ENCODE data around the gene SLC1A7.
A peak's percentile ranks its signal among the peaks of the same experiment; 100 is the strongest.
"Not testable (repeated sequence)": the region's sequence is repeated elsewhere in the genome, so short reads cannot be mapped to it uniquely, and the experiment has no call there.

The SLC1A7 gene

GRCh38 chr1:53142226-53142853 is at the start of gene SLC1A7:
TSS of gene SLC1A7 (minus strand) at chr1:53142638. CDS start at chr1:53142449, 189 bp downstream.
- TF ChIP-seq CTCF (conservative IDR thresholded peaks at IDR 0.05; ENCODE audit: control insufficient read depth, insufficient read depth, low read depth, low read length): no peak

GRCh38 chr1:53190210-53190611 is 47.8 kb upstream of the SLC1A7 start:
- no peak for TF ChIP-seq CTCF (conservative IDR thresholded peaks at IDR 0.05; ENCODE audit: control insufficient read depth, insufficient read depth, low read depth, low read length)
- DNase-seq (ENCODE audit: low read depth): no peak
- H3K4me3 ChIP-seq (ENCODE audit: control insufficient read depth, low read depth, low read length): no peak overlapping the region

More at GRCh38 chr1:53142226-53142853, at the start of gene SLC1A7:
- H3K4me3 ChIP-seq (ENCODE audit: control insufficient read depth, low read depth, low read length): no peak within 1 kb of the TSS
- no peak for DNase-seq (ENCODE audit: low read depth)

GRCh38 chr1:53189061-53189460 is 46.6 kb upstream of the SLC1A7 start:
- DNase-seq (ENCODE audit: low read depth): no peak
- H3K4me3 ChIP-seq (ENCODE audit: control insufficient read depth, low read depth, low read length): no peak overlapping the region
- TF ChIP-seq CTCF (conservative IDR thresholded peaks at IDR 0.05; ENCODE audit: control insufficient read depth, insufficient read depth, low read depth, low read length): no peak

DNA sequence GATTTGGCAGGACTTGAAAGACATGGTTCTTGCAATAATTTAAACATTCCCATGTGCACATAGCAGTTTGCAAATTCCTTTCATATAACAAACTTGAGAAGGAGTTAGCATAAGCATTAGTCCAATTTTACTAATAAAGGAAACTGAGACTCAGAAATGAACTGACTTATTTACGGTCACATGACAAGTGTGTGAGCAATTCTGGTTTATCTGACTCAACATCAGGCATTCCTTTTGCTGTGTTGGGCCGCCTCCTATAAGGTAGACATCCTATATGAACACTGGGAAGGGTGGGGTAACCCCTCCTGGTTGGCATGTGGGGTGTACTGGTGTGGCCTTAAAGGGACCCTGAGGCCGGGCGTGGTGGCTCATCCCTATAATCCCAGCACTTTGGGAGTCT is 45.7 kb upstream of the SLC1A7 start:
- H3K4me3 ChIP-seq (ENCODE audit: control insufficient read depth, low read depth, low read length): no peak overlapping the region
- TF ChIP-seq CTCF (conservative IDR thresholded peaks at IDR 0.05; ENCODE audit: control insufficient read depth, insufficient read depth, low read depth, low read length): no peak
- DNase-seq (ENCODE audit: low read depth): peak; percentile 45

DNA sequence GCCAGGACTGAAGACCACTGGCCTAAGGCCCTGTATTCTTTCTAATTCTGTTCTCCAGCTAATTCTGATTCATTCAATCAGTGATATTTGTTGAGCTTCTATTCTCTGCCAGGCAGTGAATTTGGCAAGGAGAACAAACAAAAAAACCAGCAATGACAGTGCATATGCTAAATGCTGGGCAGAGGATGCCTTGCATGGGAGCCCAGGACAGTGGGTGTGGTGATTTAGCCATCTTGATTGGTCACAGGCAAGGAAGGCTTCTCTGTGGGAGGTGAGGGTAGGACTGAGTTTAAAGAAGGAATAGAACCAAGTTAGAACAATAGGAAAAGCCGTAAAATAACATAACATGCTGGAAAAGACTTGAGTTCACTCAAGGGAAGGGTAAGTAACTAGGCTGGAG is 45.0 kb upstream of the SLC1A7 start:
- no peak overlapping the region for H3K4me3 ChIP-seq (ENCODE audit: control insufficient read depth, low read depth, low read length)
- no peak for TF ChIP-seq CTCF (conservative IDR thresholded peaks at IDR 0.05; ENCODE audit: control insufficient read depth, insufficient read depth, low read depth, low read length)
- DNase-seq (ENCODE audit: low read depth): no peak

GRCh38 chr1:53186533-53186932 is 44.1 kb upstream of the SLC1A7 start:
- no peak for TF ChIP-seq CTCF (conservative IDR thresholded peaks at IDR 0.05; ENCODE audit: control insufficient read depth, insufficient read depth, low read depth, low read length)
- no peak for DNase-seq (ENCODE audit: low read depth)
- no peak overlapping the region for H3K4me3 ChIP-seq (ENCODE audit: control insufficient read depth, low read depth, low read length)

DNA sequence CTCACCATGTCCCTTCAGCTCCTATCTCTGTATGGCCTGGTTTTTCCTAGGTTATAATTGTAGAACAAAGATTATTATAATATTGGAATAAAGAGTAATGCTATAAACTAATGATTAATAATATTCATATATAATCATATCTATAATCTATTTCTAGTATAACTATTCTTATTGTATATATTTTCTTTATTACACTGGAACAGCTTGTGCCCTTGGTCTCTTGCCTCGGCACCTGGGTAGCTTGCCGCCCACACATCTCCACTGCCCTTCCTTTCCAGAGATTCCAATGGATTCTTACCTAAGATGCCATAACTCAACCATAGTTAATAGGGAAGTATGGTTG is 43.5 kb upstream of the SLC1A7 start:
- not testable (repeated sequence) for H3K4me3 ChIP-seq (ENCODE audit: control insufficient read depth, low read depth, low read length); DNase-seq (ENCODE audit: low read depth)
